ENCODE results near the gene KCTD16. TPM values are rescaled to one million over a fixed set of nuclear protein-coding genes. Genes with fewer than 3 reads are reported as not detected.

KCTD16 gene
- total RNA-seq, 1 experiment from 2014 or later: 0.08 TPM

- TF ChIP-seq TCF7L2 (IDR thresholded peaks at IDR 0.05; ENCODE audit: low read depth, low read length) (no peak), SIN3A (IDR thresholded peaks at IDR 0.05; ENCODE audit: borderline replicate concordance, insufficient read depth, low read depth, low read length) (no peak), CTCF (IDR thresholded peaks at IDR 0.05) (no peak), REST (IDR thresholded peaks at IDR 0.05; ENCODE audit: insufficient read depth in 1 of 2, low read depth in 2 of 2, low read length in 1 of 2) (no peak), POLR2AphosphoS5 (IDR thresholded peaks at IDR 0.05; ENCODE audit: low read depth, low read length) (no peak)
- H3K4me1 ChIP-seq (ENCODE audit: control insufficient read depth, insufficient read depth, low read length): no peaks in the 10 kb centered on the region
- H3K27ac ChIP-seq (ENCODE audit: low read length): no peak overlapping the region
- H3K4me3 ChIP-seq (ENCODE audit: low read depth in 2 of 2, low read length in 2 of 2): no peak overlapping the region
- H3K36me3 ChIP-seq (ENCODE audit: control insufficient read depth, insufficient read depth, low read length): no peaks in the 10 kb centered on the region
- ATAC-seq (no peak), DNase-seq (ENCODE audit: low read depth, low spot score) (no peak)
- CTCF ChIA-PET: no interaction called here
- no TSS peak for BruUV-seq (replicated peaks)
- intact Hi-C loops (cut with micrococcal nuclease; ENCODE audit: unreplicated experiment): loop anchor here (10.0 kb wide), 1 partner anchor 315 kb away; no protein-coding TSS in a partner anchor
- POLR2A ChIA-PET: no interaction called here
- no peaks in the 10 kb centered on the region for H3K9me3 ChIP-seq (ENCODE audit: control insufficient read depth, insufficient read depth, low read depth, low read length)
- in situ Hi-C loops (cut with HindIII; ENCODE audit: low pct_unique_long_range_greater_than_20kb, low sequenced_read_pairs): no loop called here
- no peaks in the 10 kb centered on the region; the same call in none of the 2 replicates for H3K27me3 ChIP-seq (ENCODE audit: control insufficient read depth, insufficient read depth, low read length)
Measured at GRCh38 chr5:144139586-144139985, 31.1 kb upstream of the KCTD16 start.

GRCh38 chr5:144141585-144141984, 29.1 kb upstream of the KCTD16 start:
- in situ Hi-C loops (cut with HindIII; ENCODE audit: low pct_unique_long_range_greater_than_20kb, low sequenced_read_pairs) (no loop called here), intact Hi-C loops (cut with micrococcal nuclease; ENCODE audit: unreplicated experiment) (no loop called here)
- H3K4me3 ChIP-seq (ENCODE audit: low read depth in 2 of 2, low read length in 2 of 2): no peak overlapping the region
- ATAC-seq (no peak), DNase-seq (ENCODE audit: low read depth, low spot score) (no peak)
- H3K27ac ChIP-seq (ENCODE audit: low read length): no peak overlapping the region
- no TSS peak for BruUV-seq (replicated peaks)
- H3K27me3 ChIP-seq (ENCODE audit: control insufficient read depth, insufficient read depth, low read length): peaks cover 3% of the 10 kb centered on the region
- no peaks in the 10 kb centered on the region for H3K36me3 ChIP-seq (ENCODE audit: control insufficient read depth, insufficient read depth, low read length)
- no peak for TF ChIP-seq CTCF (IDR thresholded peaks at IDR 0.05)
- no peak for TF ChIP-seq SIN3A (IDR thresholded peaks at IDR 0.05; ENCODE audit: borderline replicate concordance, insufficient read depth, low read depth, low read length)
- no peak for TF ChIP-seq POLR2AphosphoS5 (IDR thresholded peaks at IDR 0.05; ENCODE audit: low read depth, low read length)
- no peak for TF ChIP-seq REST (IDR thresholded peaks at IDR 0.05; ENCODE audit: insufficient read depth in 1 of 2, low read depth in 2 of 2, low read length in 1 of 2)
- TF ChIP-seq TCF7L2 (IDR thresholded peaks at IDR 0.05; ENCODE audit: low read depth, low read length): no peak
- POLR2A ChIA-PET: no interaction called here
- no peaks in the 10 kb centered on the region for H3K9me3 ChIP-seq (ENCODE audit: control insufficient read depth, insufficient read depth, low read depth, low read length)
- no peaks in the 10 kb centered on the region for H3K4me1 ChIP-seq (ENCODE audit: control insufficient read depth, insufficient read depth, low read length)
- CTCF ChIA-PET: no interaction called here

Measured in Panc1 (cell line).